Neural progenitor cell (in vitro differentiated cells): ENCODE results near the gene CCDC102A.

Source experiments
- EZH2 ChIP-seq: fragments of 200-600 bp; sonication (generic); IDR thresholded peaks from 2 replicates; pipeline ENCODE4 v1.6.1; 2017; ENCODE audit warnings: antibody characterized with exemption, mild to moderate bottlenecking, moderate library complexity
- EZH2phosphoT487 ChIP-seq: fragments of 200-600 bp; sonication (generic); IDR thresholded peaks from 2 replicates; pipeline ENCODE4 v1.6.1; 2017; ENCODE audit warnings: antibody characterized with exemption
- TF ChIP-seq, protein P1 (sequence below): fragments of 200-600 bp; sonication (generic); IDR thresholded peaks from 2 replicates; pipeline ENCODE4 v1.5.1; 2017; ENCODE audit warnings: antibody characterized with exemption, mild to moderate bottlenecking

GRCh38 chr16:57570301-57571070 is 34.1 kb upstream of the CCDC102A start:
- TF ChIP-seq, protein P1, sequence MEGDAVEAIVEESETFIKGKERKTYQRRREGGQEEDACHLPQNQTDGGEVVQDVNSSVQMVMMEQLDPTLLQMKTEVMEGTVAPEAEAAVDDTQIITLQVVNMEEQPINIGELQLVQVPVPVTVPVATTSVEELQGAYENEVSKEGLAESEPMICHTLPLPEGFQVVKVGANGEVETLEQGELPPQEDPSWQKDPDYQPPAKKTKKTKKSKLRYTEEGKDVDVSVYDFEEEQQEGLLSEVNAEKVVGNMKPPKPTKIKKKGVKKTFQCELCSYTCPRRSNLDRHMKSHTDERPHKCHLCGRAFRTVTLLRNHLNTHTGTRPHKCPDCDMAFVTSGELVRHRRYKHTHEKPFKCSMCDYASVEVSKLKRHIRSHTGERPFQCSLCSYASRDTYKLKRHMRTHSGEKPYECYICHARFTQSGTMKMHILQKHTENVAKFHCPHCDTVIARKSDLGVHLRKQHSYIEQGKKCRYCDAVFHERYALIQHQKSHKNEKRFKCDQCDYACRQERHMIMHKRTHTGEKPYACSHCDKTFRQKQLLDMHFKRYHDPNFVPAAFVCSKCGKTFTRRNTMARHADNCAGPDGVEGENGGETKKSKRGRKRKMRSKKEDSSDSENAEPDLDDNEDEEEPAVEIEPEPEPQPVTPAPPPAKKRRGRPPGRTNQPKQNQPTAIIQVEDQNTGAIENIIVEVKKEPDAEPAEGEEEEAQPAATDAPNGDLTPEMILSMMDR: no peak
- no peak for TF ChIP-seq EZH2
- TF ChIP-seq EZH2phosphoT487: no peak
